Lower leg skin (tissue), 4 donors: ENCODE data around the gene TMEM234. TPM values are rescaled to one million over a fixed set of nuclear protein-coding genes. Genes with fewer than 3 reads are reported as not detected.

Experiments
- DNase-seq, 2 donors: peaks; one replicate each; pipeline ENCODE4 v3.0.0-alpha.2; 2019; ENCODE audit warnings: low spot score in 2 of 2
- H3K4me3 ChIP-seq: fragments of 200-600 bp; sonication (generic); 2 replicates; pipeline ENCODE4 v1.5.1; 2017; ENCODE audit warnings: mild to moderate bottlenecking, low read depth; ENCODE audit not compliant: poor library complexity, severe bottlenecking
- POLR2A ChIP-seq, 2 donors: fragments of 450-650 bp; IDR thresholded peaks; one replicate each; pipeline ENCODE4 v1.6.1; 2016 to 2017; ENCODE audit warnings: antibody characterized with exemption in 2 of 2, mild to moderate bottlenecking in 1 of 2, moderate library complexity in 1 of 2
- WGBS, 2 donors: methylation state at CpG; one replicate each; pipeline ENCODE4 v1.1.5; 2018; 5-methylcytosine and 5-hydroxymethylcytosine counted together
- intact Hi-C: fragments of 100-400 bp; cut with DNase I; formaldehyde crosslinking; loops from one replicate; pipeline ENCODE4 v1.15.0; 2023; ENCODE audit warnings: low total_unique reads
- total RNA-seq, 4 donors: library from RNA; depleted of rRNA; stranded (reverse); fragments of >200 nt; gene quantifications; one replicate each; pipeline ENCODE4 v1.1.0, GENCODE V29; 2016
- TF ChIP-seq, protein P1 (sequence below), 3 donors: fragments of 450-650 bp; IDR thresholded peaks; one replicate each; pipeline ENCODE4 v1.5.1; 2016; ENCODE audit warnings: antibody characterized with exemption in 3 of 3, mild to moderate bottlenecking in 3 of 3, moderate library complexity in 2 of 3

Gene TMEM234
- total RNA-seq, 4 donors from 2014 or later, result 2.7 to 14.8 (median 9.0) TPM

DNA sequence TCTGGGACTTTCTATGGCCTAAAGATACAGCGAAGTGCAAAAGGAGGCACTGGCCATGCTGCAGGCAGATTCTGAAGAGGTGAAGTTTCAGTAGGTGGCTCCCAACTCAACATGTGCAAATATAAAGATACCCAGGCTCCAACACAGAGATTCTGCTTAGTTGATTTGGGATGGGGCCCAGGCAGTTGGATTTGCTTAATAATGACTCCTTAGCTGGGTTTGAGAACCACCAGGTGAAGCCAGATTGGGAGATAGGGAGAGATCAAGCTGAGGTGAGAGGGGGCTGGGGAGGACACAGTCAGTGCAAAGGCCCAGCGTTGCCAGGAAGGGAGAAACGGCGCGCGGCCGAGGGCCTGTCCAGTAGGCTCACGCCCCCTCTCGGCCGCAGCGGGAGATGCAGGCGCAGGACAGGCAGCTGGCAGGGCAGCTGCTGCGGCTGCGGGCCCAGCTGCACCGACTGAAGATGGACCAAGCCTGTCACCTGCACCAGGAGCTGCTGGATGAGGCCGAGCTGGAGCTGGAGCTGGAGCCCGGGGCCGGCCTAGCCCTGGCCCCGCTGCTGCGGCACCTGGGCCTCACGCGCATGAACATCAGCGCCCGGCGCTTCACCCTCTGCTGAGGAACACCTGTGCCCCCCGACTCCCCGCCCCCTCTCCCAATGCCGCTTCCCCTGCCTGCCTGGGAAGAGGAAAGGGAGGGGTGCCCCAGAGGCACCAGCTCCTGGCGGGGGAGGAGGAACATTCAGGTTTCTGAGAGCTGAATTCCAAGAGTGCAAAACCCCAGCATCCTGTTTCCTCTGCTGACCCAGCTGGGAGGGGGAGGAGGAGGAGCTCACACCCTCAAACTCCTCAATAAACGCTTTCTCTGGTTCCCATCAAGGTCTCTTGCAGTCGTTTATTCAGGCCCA, 26.1 kb upstream of the TMEM234 start:
- TF ChIP-seq POLR2A (IDR thresholded peaks at IDR 0.05), result no peak
- TF ChIP-seq, protein P1, sequence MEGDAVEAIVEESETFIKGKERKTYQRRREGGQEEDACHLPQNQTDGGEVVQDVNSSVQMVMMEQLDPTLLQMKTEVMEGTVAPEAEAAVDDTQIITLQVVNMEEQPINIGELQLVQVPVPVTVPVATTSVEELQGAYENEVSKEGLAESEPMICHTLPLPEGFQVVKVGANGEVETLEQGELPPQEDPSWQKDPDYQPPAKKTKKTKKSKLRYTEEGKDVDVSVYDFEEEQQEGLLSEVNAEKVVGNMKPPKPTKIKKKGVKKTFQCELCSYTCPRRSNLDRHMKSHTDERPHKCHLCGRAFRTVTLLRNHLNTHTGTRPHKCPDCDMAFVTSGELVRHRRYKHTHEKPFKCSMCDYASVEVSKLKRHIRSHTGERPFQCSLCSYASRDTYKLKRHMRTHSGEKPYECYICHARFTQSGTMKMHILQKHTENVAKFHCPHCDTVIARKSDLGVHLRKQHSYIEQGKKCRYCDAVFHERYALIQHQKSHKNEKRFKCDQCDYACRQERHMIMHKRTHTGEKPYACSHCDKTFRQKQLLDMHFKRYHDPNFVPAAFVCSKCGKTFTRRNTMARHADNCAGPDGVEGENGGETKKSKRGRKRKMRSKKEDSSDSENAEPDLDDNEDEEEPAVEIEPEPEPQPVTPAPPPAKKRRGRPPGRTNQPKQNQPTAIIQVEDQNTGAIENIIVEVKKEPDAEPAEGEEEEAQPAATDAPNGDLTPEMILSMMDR (IDR thresholded peaks at IDR 0.05), result peak in 1 of 3 donors; percentile 62
- no peak overlapping the region for H3K4me3 ChIP-seq
- 11 to 13% methylated on average over 14 to 28 of the region's 31 CpGs for WGBS, 2 donors
- DNase-seq, result peak; percentile 69 to 95
- intact Hi-C loops, result no loop called here

DNA sequence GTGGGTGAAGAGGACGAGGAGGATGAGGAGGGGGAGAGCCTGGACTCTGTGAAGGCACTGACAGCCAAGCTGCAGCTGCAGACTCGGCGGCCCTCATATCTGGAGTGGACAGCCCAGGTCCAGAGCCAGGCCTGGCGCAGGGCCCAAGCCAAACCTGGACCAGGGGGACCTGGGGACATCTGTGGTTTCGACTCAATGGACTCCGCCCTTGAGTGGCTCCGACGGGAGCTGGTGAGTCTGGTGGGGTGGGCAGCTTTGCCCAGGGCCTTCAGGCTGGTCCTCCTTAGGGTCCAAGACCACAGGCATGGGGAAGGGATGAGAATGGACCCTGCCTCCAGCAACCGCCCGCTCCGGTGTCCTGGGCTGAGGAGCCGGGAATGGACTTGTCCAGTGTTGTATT, 25.3 kb upstream of the TMEM234 start:
- H3K4me3 ChIP-seq, result no peak overlapping the region
- TF ChIP-seq, protein P1 (IDR thresholded peaks at IDR 0.05), result no peak
- no peak for TF ChIP-seq POLR2A (IDR thresholded peaks at IDR 0.05)
- intact Hi-C loops, result no loop called here
- WGBS, 2 donors, result 81 to 85% methylated on average over 12 of the region's 12 CpGs
- no peak for DNase-seq

DNA sequence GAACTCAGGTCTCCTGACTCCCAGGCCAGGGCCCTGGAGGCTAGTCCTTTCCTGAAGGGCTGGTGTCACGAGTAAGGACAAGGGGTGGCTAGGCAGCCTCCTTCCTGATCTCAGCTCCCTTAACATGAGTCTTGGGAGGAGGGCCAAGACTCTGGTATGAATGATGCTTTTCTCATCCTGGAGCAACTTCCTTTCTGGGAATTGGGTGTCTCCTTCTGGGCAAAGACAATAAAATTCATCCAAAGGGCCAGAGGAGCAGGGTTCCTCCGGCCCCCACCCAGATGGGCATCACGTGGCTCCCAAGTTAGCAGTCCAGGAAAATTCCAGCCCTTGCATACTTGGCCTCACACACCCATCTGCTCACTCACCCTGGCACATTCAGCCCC, 24.7 kb upstream of the TMEM234 start, which contains the start of gene FAM167B:
Gene FAM167B, plus strand, starts transcription at position 335 of the 386 bp plus-strand sequence. CDS start 200 bp downstream, outside the sequence.
- intact Hi-C loops, result no loop called here
- WGBS, 2 donors, result 32 to 39% methylated on average over 3 of the region's 3 CpGs
- TF ChIP-seq, protein P1 (IDR thresholded peaks at IDR 0.05), result no peak
- TF ChIP-seq POLR2A (IDR thresholded peaks at IDR 0.05), result no peak
- H3K4me3 ChIP-seq, result no peak within 1 kb of the TSS
- peak in 1 of 2 donors; percentile 51 for DNase-seq

DNA sequence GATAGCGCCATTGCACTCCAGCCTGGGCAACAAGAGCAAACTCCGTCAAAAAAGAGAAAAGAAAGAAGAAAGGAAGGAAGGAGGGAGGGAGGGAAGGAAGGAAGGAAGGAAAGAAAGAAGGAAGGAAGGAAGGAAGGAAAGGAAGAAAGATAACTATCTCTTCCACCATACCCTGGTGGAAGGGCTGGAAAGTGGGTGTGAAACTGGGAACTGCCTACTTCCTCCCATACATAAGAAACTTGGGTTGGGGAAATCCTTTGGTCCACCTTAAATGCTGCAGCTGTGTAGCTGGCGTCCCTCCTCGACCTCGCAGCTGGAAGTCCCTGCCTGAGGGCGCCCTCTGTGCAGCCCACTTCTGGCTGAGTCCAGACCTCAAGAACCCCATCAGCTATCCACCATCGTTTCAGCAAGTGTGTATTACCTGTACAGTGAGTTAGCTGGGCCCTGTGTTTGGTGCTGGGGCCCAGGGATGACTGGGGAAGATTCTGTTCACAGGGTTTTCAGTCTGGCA, 20.2 kb upstream of the TMEM234 start:
- no peak for TF ChIP-seq POLR2A (IDR thresholded peaks at IDR 0.05)
- TF ChIP-seq, protein P1 (IDR thresholded peaks at IDR 0.05), result no peak
- no peak for DNase-seq
- 29% methylated on average over 7 of the region's 7 CpGs for WGBS, 2 donors
- H3K4me3 ChIP-seq, result no peak overlapping the region
- intact Hi-C loops, result no loop called here

DNA sequence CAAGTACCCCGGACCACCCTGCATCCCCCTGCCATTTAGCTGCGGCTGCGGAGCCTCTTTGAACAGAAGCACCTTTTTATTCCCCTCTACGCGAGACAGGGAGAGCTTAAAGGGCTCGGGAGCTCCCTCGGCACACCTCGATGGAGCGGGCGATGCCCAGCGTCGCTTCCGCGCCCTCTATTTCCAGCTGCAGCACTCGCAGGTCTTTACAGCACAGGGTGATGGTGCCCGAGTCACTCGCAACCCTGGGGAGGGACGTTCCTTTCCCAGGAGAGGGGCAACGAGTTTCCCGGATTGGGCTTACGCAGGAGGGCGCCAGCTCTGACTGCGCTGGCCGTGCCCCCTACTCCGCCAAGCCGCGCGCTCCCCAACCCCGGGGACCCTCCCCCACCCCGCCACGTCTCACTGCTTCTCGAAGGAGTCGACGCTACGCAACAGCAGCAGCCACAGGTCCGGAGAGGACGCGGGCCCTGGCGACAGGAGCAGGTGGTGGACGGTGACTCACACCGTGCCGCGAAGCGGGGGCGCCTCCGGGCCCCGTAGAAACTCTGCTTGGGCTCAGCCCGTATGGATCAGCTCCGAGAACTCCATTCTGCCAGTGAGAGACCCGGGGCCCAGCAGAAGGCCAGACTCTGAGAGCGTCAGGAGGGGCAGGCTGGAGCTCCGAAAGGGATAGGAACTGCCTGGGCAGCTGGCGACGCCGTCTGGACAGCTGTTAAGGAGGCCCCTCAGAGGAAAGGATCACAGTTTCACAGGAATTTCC, 19.0 kb upstream of the TMEM234 start:
- peak in 1 of 2 donors; percentile 91 for DNase-seq
- 2% methylated on average over 20 to 33 of the region's 55 CpGs for WGBS, 2 donors
- TF ChIP-seq POLR2A (IDR thresholded peaks at IDR 0.05), result no peak
- TF ChIP-seq, protein P1 (IDR thresholded peaks at IDR 0.05), result no peak
- H3K4me3 ChIP-seq, result peak overlapping the region; percentile 36
- intact Hi-C loops, result no loop called here
